Measurements from ENCODE around the gene HRH1.
"Not testable (repeated sequence)": the region's sequence is repeated elsewhere in the genome, so short reads cannot be mapped to it uniquely, and the experiment has no call there.

Gene HRH1

GRCh38 chr3:11154036-11154952 is at the start of gene HRH1:
Gene HRH1 (plus strand): TSS chr3:11154493. CDS start chr3:11259038, 104,545 bp downstream.
- no peak for DNase-seq (ENCODE audit: low spot score)

GRCh38 chr3:11113316-11113715 is 41.0 kb upstream of the HRH1 start:
- not testable (repeated sequence) for DNase-seq (ENCODE audit: low spot score)

GRCh38 chr3:11115548-11115947 is 38.7 kb upstream of the HRH1 start:
- DNase-seq (ENCODE audit: low spot score): no peak

GRCh38 chr3:11116336-11117059 is 37.8 kb upstream of the HRH1 start:
- DNase-seq (ENCODE audit: low spot score): no peak

GRCh38 chr3:11117591-11117990 is 36.7 kb upstream of the HRH1 start:
- no peak for DNase-seq (ENCODE audit: low spot score)

- DNase-seq (ENCODE audit: low spot score): no peak
These were observed 36.1 kb upstream of the HRH1 start for GRCh38 chr3:11118181-11118682.

- no peak for DNase-seq (ENCODE audit: low spot score)
These were observed 34.0 kb upstream of the HRH1 start for GRCh38 chr3:11120091-11120805.

GRCh38 chr3:11126653-11127052 is 27.6 kb upstream of the HRH1 start:
- no peak for DNase-seq (ENCODE audit: low spot score)

GRCh38 chr3:11128682-11129632 is 25.3 kb upstream of the HRH1 start:
- DNase-seq (ENCODE audit: low spot score): no peak

- DNase-seq (ENCODE audit: low spot score): no peak
These were observed 23.9 kb upstream of the HRH1 start for GRCh38 chr3:11130385-11130784.

- no peak for DNase-seq (ENCODE audit: low spot score)
These were observed 22.9 kb upstream of the HRH1 start for GRCh38 chr3:11131371-11131770.

GRCh38 chr3:11131886-11132285 is 22.4 kb upstream of the HRH1 start:
- not testable (repeated sequence) for DNase-seq (ENCODE audit: low spot score)

- no peak for DNase-seq (ENCODE audit: low spot score)
These were observed 21.4 kb upstream of the HRH1 start for GRCh38 chr3:11132861-11133260.

- DNase-seq (ENCODE audit: low spot score): no peak
These were observed 19.5 kb upstream of the HRH1 start for GRCh38 chr3:11134794-11135193.

GRCh38 chr3:11136116-11136515 is 18.2 kb upstream of the HRH1 start:
- no peak for DNase-seq (ENCODE audit: low spot score)

- no peak for DNase-seq (ENCODE audit: low spot score)
These were observed 17.3 kb upstream of the HRH1 start for GRCh38 chr3:11136830-11137626.

GRCh38 chr3:11137627-11137959 is 16.7 kb upstream of the HRH1 start:
- DNase-seq (ENCODE audit: low spot score): no peak

- no peak for DNase-seq (ENCODE audit: low spot score)
These were observed 15.9 kb upstream of the HRH1 start for GRCh38 chr3:11138371-11138770.

- DNase-seq (ENCODE audit: low spot score): no peak
These were observed 14.1 kb upstream of the HRH1 start for GRCh38 chr3:11140030-11140712.

GRCh38 chr3:11140713-11141104 is 13.6 kb upstream of the HRH1 start:
- no peak for DNase-seq (ENCODE audit: low spot score)

Data from hematopoietic multipotent progenitor cell treated with erythropoietin and hydrocortisone succinate and interleukin-3 and kit ligand, for 15 days (in vitro differentiated cells).